HepG2 (cell line): ENCODE measurements around the gene C14orf93. TPM values are rescaled to one million over a fixed set of nuclear protein-coding genes. Genes with fewer than 3 reads are reported as not detected.

Experiments used
- DNMT1 ChIP-seq: sonication (generic); formaldehyde crosslinking; IDR thresholded peaks from 2 replicates; pipeline ENCODE4 v1.5.1; 2020; ENCODE audit warnings: mild to moderate bottlenecking, missing genetic modification reagents
- GPN1 ChIP-seq: sonication (generic); formaldehyde crosslinking; IDR thresholded peaks from 2 replicates; pipeline ENCODE4 v1.5.1; 2020; ENCODE audit warnings: missing genetic modification reagents, borderline replicate concordance
- HMG20B ChIP-seq: conservative IDR thresholded peaks from 2 replicates; pipeline ENCODE4 v1.6.1; 2016; ENCODE audit warnings: missing genetic modification reagents, missing compliant biosample characterization
- HNRNPK ChIP-seq: fragments of 200-400 bp; formaldehyde crosslinking; IDR thresholded peaks from 2 replicates; pipeline ENCODE4 v1.6.1; 2018; ENCODE audit warnings: low read length, low read depth, moderate library complexity, mild to moderate bottlenecking; ENCODE audit not compliant: poor library complexity, severe bottlenecking
- HNRNPL ChIP-seq: fragments of 200-400 bp; formaldehyde crosslinking; IDR thresholded peaks from 2 replicates; pipeline ENCODE4 v1.6.1; 2017; ENCODE audit warnings: mild to moderate bottlenecking, low read depth, low read length
- JDP2 ChIP-seq: sonication (generic); formaldehyde crosslinking; IDR thresholded peaks from 2 replicates; pipeline ENCODE4 v1.8.1; 2022; ENCODE audit warnings: missing genetic modification reagents, borderline replicate concordance
- KLF12 ChIP-seq: sonication (generic); formaldehyde crosslinking; IDR thresholded peaks from 2 replicates; pipeline ENCODE4 v1.4.0; 2020; ENCODE audit warnings: missing genetic modification reagents, borderline replicate concordance
- KMT2A ChIP-seq: sonication (generic); formaldehyde crosslinking; IDR thresholded peaks from 2 replicates; pipeline ENCODE4 v1.4.0; 2020; ENCODE audit warnings: missing genetic modification reagents
- MAF1 ChIP-seq: sonication (generic); formaldehyde crosslinking; IDR thresholded peaks from 2 replicates; pipeline ENCODE4 v1.5.0; 2020; ENCODE audit warnings: missing genetic modification reagents, borderline replicate concordance
- MAZ ChIP-seq, 2 experiments: sonication (generic) in 1 of 2; formaldehyde crosslinking in 1 of 2; IDR thresholded peaks; 2 replicates each; pipeline versions ENCODE4 v1.5.0 to v1.6.1; 2012 to 2020; ENCODE audit warnings: low read depth in 2 of 2, mild to moderate bottlenecking in 2 of 2, borderline replicate concordance in 1 of 2, improper control_type of control experiment in 1 of 2, low read length in 1 of 2, missing genetic modification reagents in 1 of 2, moderate library complexity in 1 of 2
- MEF2D ChIP-seq: sonication (generic); formaldehyde crosslinking; IDR thresholded peaks from 2 replicates; pipeline ENCODE4 v1.5.1; 2020; ENCODE audit warnings: mild to moderate bottlenecking, missing genetic modification reagents
- MTF1 ChIP-seq: sonication (generic); formaldehyde crosslinking; IDR thresholded peaks from 2 replicates; pipeline ENCODE4 v1.5.0; 2020; ENCODE audit warnings: missing genetic modification reagents
- NCOA5 ChIP-seq: sonication (generic); formaldehyde crosslinking; IDR thresholded peaks from 2 replicates; pipeline ENCODE4 v1.4.0; 2020; ENCODE audit warnings: missing genetic modification reagents
- REPIN1 ChIP-seq: sonication (generic); formaldehyde crosslinking; IDR thresholded peaks from 2 replicates; pipeline ENCODE4 v1.8.0; 2022; ENCODE audit warnings: missing genetic modification reagents, low read depth, mild to moderate bottlenecking, borderline replicate concordance
- SYNCRIP ChIP-seq: fragments of 200-400 bp; formaldehyde crosslinking; IDR thresholded peaks from 2 replicates; pipeline ENCODE4 v1.6.1; 2018; ENCODE audit warnings: mild to moderate bottlenecking, low read depth, low read length; ENCODE audit not compliant: insufficient read depth
- ZBTB7B ChIP-seq: sonication (generic); formaldehyde crosslinking; IDR thresholded peaks from 2 replicates; pipeline ENCODE4 v1.4.0; 2020; ENCODE audit warnings: missing genetic modification reagents
- ZNF136 ChIP-seq: sonication (generic); formaldehyde crosslinking; IDR thresholded peaks from 2 replicates; pipeline ENCODE4 v1.8.1; 2022; ENCODE audit warnings: low read depth, mild to moderate bottlenecking, moderate library complexity, missing genetic modification reagents
- ZNF20 ChIP-seq: sonication (generic); formaldehyde crosslinking; IDR thresholded peaks from 2 replicates; pipeline ENCODE4 v1.4.0; 2020; ENCODE audit warnings: mild to moderate bottlenecking, moderate library complexity, missing genetic modification reagents
- ZNF382 ChIP-seq: sonication (generic); formaldehyde crosslinking; IDR thresholded peaks from 2 replicates; pipeline ENCODE4 v1.5.0; 2020; ENCODE audit warnings: missing genetic modification reagents, mild to moderate bottlenecking, borderline replicate concordance
- ZNF441 ChIP-seq: sonication (generic); formaldehyde crosslinking; IDR thresholded peaks from 2 replicates; pipeline ENCODE4 v1.7.0; 2021; ENCODE audit warnings: missing genetic modification reagents, borderline replicate concordance
- ZNF550 ChIP-seq: sonication (generic); formaldehyde crosslinking; IDR thresholded peaks from 2 replicates; pipeline ENCODE4 v1.4.0; 2020; ENCODE audit warnings: mild to moderate bottlenecking, missing genetic modification reagents, borderline replicate concordance
- ZNF652 ChIP-seq: IDR thresholded peaks from 2 replicates; pipeline ENCODE4 v1.6.1; 2016; ENCODE audit warnings: low read depth, borderline replicate concordance
- ZNF83 ChIP-seq: sonication (generic); formaldehyde crosslinking; IDR thresholded peaks from 2 replicates; pipeline ENCODE4 v1.4.0; 2020; ENCODE audit warnings: missing genetic modification reagents, mild to moderate bottlenecking, borderline replicate concordance
- polyA plus RNA-seq, 8 experiments: library from polyadenylated mRNA; depleted of rRNA in 3 of 8; stranded (reverse) in 7 of 8; unstranded in 1 of 8; fragments of >200 nt; fragmentation: Illumina TruSeq in 4 of 8; extraction: Trizol in 4 of 8; gene quantifications; 2 replicates each; pipeline versions ENCODE4 v1.2.1 to v1.2.3, GENCODE V29; 2011 to 2016; ENCODE audit warnings: low read depth in 4 of 8, missing spikeins in 1 of 8, mixed read lengths in 1 of 8; ENCODE audit not compliant: insufficient read depth in 1 of 8
- total RNA-seq, 5 experiments: library from RNA; depleted of rRNA; stranded (reverse); fragments of >200 nt; fragmentation: Illumina TruSeq; extraction: Trizol; gene quantifications; 2 replicates each; pipeline ENCODE4 v1.2.3, GENCODE V29; 2016; ENCODE audit warnings: low read depth in 1 of 5
- TF ChIP-seq, protein P1 (sequence below): sonication (generic); formaldehyde crosslinking; IDR thresholded peaks from 2 replicates; pipeline ENCODE4 v1.4.0; 2020; ENCODE audit warnings: mild to moderate bottlenecking, missing genetic modification reagents
- TF ChIP-seq, protein P2 (sequence below): sonication (generic); formaldehyde crosslinking; IDR thresholded peaks from 2 replicates; pipeline ENCODE4 v1.9.0; 2022; ENCODE audit warnings: low read depth, missing genetic modification reagents
- TF ChIP-seq, protein P3 (sequence below): sonication (generic); formaldehyde crosslinking; IDR thresholded peaks from 2 replicates; pipeline ENCODE4 v1.8.1; 2023; ENCODE audit warnings: mild to moderate bottlenecking, moderate library complexity, missing genetic modification reagents

Gene C14orf93
- total and polyA plus RNA-seq, 2 of the 13 experiments (the other 11 are each of a cell fraction or from before 2014, with no cell fraction given): 11.4 to 22.5 TPM

DNA sequence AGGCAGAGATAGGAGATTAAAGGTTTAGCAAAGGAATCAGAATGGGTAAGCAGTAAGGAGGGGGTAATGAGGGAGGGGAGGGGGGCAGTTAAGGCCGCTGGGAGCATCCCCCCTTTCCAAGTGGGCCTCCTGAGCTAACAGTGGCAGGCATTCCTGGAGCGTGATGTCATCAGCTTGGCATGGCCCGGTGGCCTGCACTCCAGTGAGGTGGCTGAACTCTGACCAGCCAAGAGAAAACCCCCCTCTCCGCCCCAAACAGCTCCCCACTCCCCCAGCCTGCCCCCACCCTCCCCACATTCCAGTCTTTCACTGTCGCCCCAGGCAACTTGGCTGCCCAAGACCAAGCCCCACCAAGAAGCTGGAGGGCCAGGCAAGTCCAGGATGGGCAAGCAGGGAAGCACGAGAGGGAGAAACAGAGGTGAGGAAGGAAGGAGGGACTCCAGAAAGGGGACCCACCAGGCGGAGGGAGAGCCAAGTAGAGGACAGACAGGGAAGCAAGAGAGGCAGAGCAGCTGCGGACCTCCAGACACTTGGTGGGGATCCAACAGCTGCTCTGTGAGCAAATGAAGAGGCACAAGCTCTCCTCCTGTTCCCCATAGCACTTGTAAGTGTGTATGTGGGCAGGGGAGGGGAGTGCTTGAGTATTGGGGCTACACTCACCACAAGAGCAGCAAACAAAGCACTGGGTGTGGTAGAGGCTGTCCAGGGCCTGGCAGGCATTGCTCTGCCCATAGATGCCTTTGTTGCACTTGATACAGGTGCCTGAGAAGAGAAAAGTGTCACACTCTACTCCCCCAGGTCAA, 32.1 kb downstream of the C14orf93 start (continued):
- peak; percentile 67; the same call in 1 of the 2 replicates for TF ChIP-seq ZNF136
- TF ChIP-seq MTF1 (CRISPR knock-in tag): no peak
- no peak for TF ChIP-seq SYNCRIP
- TF ChIP-seq DNMT1 (CRISPR knock-in tag): peak; percentile 3; the same call in 1 of the 2 replicates
- TF ChIP-seq KLF12: no peak
- TF ChIP-seq JDP2: no peak
- TF ChIP-seq MAF1 (CRISPR knock-in tag): no peak
- TF ChIP-seq NCOA5 (CRISPR knock-in tag): no peak
- TF ChIP-seq, protein P1, sequence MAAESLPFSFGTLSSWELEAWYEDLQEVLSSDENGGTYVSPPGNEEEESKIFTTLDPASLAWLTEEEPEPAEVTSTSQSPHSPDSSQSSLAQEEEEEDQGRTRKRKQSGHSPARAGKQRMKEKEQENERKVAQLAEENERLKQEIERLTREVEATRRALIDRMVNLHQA (CRISPR knock-in tag): no peak
- TF ChIP-seq ZNF20 (CRISPR knock-in tag): no peak
- TF ChIP-seq, protein P2, sequence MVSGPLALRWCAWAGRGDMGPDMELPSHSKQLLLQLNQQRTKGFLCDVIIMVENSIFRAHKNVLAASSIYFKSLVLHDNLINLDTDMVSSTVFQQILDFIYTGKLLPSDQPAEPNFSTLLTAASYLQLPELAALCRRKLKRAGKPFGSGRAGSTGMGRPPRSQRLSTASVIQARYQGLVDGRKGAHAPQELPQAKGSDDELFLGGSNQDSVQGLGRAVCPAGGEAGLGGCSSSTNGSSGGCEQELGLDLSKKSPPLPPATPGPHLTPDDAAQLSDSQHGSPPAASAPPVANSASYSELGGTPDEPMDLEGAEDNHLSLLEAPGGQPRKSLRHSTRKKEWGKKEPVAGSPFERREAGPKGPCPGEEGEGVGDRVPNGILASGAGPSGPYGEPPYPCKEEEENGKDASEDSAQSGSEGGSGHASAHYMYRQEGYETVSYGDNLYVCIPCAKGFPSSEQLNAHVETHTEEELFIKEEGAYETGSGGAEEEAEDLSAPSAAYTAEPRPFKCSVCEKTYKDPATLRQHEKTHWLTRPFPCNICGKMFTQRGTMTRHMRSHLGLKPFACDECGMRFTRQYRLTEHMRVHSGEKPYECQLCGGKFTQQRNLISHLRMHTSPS (CRISPR knock-in tag): peak; percentile 92
- TF ChIP-seq ZNF550 (CRISPR knock-in tag): peak; percentile 96
- TF ChIP-seq REPIN1 (CRISPR knock-in tag): no peak
- TF ChIP-seq MEF2D (CRISPR knock-in tag): peak; percentile 92; the same call in 1 of the 2 replicates
- TF ChIP-seq GPN1 (CRISPR knock-in tag): peak; percentile 6; the same call in 1 of the 2 replicates
- TF ChIP-seq, protein P3, sequence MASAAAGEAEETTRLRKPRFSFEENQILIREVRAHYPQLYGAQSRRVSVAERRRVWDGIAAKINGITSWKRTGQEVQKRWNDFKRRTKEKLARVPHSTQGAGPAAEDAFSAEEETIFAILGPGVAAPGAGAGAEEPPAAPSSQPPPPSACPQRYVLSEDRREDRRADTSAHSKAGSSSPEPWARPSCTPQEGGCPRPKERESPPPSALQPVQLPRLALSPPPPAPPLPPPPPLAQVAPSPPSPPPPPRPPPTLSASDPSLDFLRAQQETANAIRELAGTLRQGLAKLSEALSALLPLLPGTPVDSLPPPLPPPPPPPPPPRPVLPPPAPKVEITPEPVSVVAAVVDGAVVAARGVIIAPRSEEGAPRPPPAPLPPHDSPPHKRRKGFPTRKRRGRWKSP (CRISPR knock-in tag): no peak
- TF ChIP-seq ZNF83 (CRISPR knock-in tag): peak; percentile 91
- peak; percentile 65; the same call in 1 of the 2 replicates for TF ChIP-seq ZNF652 (CRISPR knock-in tag)
- peak; percentile 100 for TF ChIP-seq MAZ (IDR thresholded peaks at IDR 0.05; ENCODE audit: borderline replicate concordance, low read depth, low read length)
- peak; percentile 98 for TF ChIP-seq MAZ (CRISPR knock-in tag; IDR thresholded peaks at IDR 0.05; ENCODE audit: low read depth)
- TF ChIP-seq HNRNPK: peak; percentile 99
- TF ChIP-seq ZNF441 (CRISPR knock-in tag): no peak
- no peak for TF ChIP-seq ZNF382 (CRISPR knock-in tag)
- TF ChIP-seq HMG20B: peak; percentile 84
- TF ChIP-seq KMT2A (CRISPR knock-in tag): peak; percentile 46; the same call in 1 of the 2 replicates
- TF ChIP-seq HNRNPL: peak; percentile 82; the same call in 1 of the 2 replicates
- peak; percentile 100 for TF ChIP-seq ZBTB7B (CRISPR knock-in tag)
